Measurements from ENCODE around the gene RAP1GDS1.

- TF ChIP-seq CTCF (optimal IDR thresholded peaks at IDR 0.05 in 1 of 3, IDR thresholded peaks at IDR 0.05 in 1 of 3, conservative IDR thresholded peaks at IDR 0.05 in 1 of 3; ENCODE audit: extremely low read depth in 1 of 3, insufficient read depth in 2 of 3, low read length in 3 of 3) (no peak), EZH2 (IDR thresholded peaks at IDR 0.05; ENCODE audit: low read length) (no peak)
Measured at GRCh38 chr4:98261405-98262291, 464 bp downstream of the RAP1GDS1 start.
